ENCODE data around the gene PDK2. TPM values are rescaled to one million over a fixed set of nuclear protein-coding genes. Genes with fewer than 3 reads are reported as not detected.

Gene PDK2
- total RNA-seq, 4 donors from 2014 or later, result 33.2 to 114 (median 69.6) TPM

DNA sequence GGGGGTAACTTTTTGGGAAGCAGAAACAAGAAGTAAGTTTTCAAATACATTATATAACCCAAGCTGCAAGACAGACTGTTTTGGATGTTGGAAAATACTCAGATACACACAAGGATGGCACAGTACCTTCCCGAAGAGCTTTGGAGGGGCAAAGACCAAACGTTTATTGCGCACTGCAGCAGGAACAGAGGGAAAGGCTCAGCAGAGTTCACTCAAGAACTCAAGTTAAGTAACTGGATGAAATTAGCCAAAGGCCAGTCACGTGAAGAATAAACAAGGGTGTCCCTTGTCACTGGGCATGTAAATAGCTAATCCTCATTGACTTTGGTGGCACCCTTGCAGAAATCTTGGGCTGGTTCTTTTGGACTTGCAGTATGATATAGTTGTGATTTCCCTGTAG is 2.8 kb downstream of the PDK2 start:
- H3K27ac ChIP-seq, result no peak overlapping the region
- WGBS, result 75% methylated on average over 4 of the region's 4 CpGs
- DNase-seq (ENCODE audit: low spot score in 2 of 2), result no peak
- H3K36me3 ChIP-seq, result peaks cover 32% of the 10 kb centered on the region
- peaks cover 64% of the 10 kb centered on the region for H3K4me1 ChIP-seq
- no peaks in the 10 kb centered on the region for H3K27me3 ChIP-seq
- no peak for TF ChIP-seq EP300 (IDR thresholded peaks at IDR 0.05)
- no peaks in the 10 kb centered on the region for H3K9me3 ChIP-seq
- H3K4me3 ChIP-seq, result no peak overlapping the region

DNA sequence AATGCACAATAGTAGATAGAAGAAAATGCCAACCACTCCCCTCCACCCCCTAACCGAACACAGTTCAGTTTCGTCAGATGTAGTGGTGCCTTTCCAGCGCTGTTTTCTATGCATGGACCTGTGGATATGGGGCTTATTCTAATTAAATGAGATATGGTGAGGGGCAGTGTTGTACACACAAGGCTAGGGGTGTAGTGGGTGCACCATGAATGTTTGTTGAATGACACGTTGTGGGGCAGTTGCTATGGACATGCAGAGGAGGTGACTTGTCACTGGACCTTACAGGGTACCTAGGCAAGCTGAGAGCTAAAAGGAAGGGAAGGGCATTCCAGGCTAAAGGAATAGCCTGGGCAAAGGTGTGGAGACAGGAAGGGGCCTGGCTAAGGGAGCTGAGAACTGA is 3.4 kb downstream of the PDK2 start:
- 77% methylated on average over 4 of the region's 4 CpGs for WGBS
- no peak overlapping the region for H3K4me3 ChIP-seq
- TF ChIP-seq POLR2A (IDR thresholded peaks at IDR 0.05), result no peak
- no peak for TF ChIP-seq EP300 (IDR thresholded peaks at IDR 0.05)
- peaks cover 32% of the 10 kb centered on the region for H3K36me3 ChIP-seq
- no peak overlapping the region for H3K27ac ChIP-seq
- no peaks in the 10 kb centered on the region for H3K27me3 ChIP-seq
- no peaks in the 10 kb centered on the region for H3K9me3 ChIP-seq
- DNase-seq (ENCODE audit: low spot score in 2 of 2), result no peak
- H3K4me1 ChIP-seq, result peaks cover 68% of the 10 kb centered on the region

DNA sequence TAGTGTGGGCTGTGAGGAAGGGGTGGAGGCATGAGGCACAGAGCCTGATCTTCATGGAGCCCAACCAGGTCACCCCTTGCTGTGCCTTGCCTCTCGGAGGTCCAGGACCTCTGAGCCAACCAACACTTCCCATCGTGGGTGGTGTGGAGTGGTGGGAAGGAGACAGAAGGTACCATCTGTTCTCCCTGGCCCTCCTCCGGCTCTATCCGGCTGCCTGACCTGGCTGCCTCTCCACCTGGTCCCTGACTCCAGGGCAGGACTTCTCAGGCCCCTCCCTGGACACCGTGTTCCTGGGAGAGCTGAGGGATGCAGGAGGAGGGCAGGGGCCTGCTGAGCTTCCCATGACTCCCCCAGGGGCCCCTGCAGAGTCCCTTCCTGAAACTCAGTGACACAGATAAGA is 3.9 kb downstream of the PDK2 start:
- peaks cover 32% of the 10 kb centered on the region for H3K36me3 ChIP-seq
- DNase-seq (ENCODE audit: low spot score in 2 of 2), result no peak
- H3K27ac ChIP-seq, result no peak overlapping the region
- TF ChIP-seq CTCF (IDR thresholded peaks at IDR 0.05), result no peak
- no peak for TF ChIP-seq EP300 (IDR thresholded peaks at IDR 0.05)
- TF ChIP-seq POLR2A (IDR thresholded peaks at IDR 0.05), result no peak
- no peak for TF ChIP-seq POLR2AphosphoS5 (IDR thresholded peaks at IDR 0.05)
- H3K4me3 ChIP-seq, result no peak overlapping the region
- no peaks in the 10 kb centered on the region for H3K27me3 ChIP-seq
- 77% methylated on average over 5 of the region's 5 CpGs for WGBS
- H3K4me1 ChIP-seq, result peaks cover 67% of the 10 kb centered on the region
- H3K9me3 ChIP-seq, result no peaks in the 10 kb centered on the region

DNA sequence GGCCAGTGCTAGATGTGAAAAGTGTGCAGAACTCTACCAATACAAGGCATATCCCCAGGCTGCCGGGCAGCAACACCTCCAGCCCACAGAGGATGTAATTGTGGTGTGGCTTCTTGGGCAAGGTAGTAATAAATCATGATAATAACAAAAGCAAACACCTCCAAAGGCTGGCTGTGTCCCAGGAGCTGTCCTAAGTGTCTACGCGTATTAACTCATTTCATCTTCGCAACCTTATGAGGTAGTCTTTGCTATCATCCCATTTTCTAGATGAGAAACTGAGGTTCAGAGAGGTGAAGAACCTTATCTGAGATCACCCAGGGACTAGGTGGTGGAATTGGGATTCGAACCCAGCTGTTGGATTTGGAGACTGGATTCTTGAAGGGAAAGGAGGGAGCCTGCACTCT is 5.3 kb downstream of the PDK2 start:
- Histone ChIP-seq H3K36me3 (peaks cover 40% of the 10 kb centered on the region), H3K27ac (peak overlapping the region; percentile 65), H3K9me3 (no peaks in the 10 kb centered on the region), H3K4me1 (peaks cover 60% of the 10 kb centered on the region), H3K27me3 (no peaks in the 10 kb centered on the region), H3K4me3 (no peak overlapping the region)
- no peak for TF ChIP-seq EP300 (IDR thresholded peaks at IDR 0.05)
- TF ChIP-seq CTCF (IDR thresholded peaks at IDR 0.05), result no peak
- TF ChIP-seq POLR2A (IDR thresholded peaks at IDR 0.05), result no peak
- no peak for TF ChIP-seq POLR2AphosphoS5 (IDR thresholded peaks at IDR 0.05)
- DNase-seq (ENCODE audit: low spot score in 2 of 2), result no peak
- WGBS, result 61% methylated on average over 5 of the region's 5 CpGs

- 17% methylated on average over 15 of the region's 15 CpGs for WGBS
- H3K27me3 ChIP-seq, result no peaks in the 10 kb centered on the region
- H3K4me1 ChIP-seq, result peaks cover 56% of the 10 kb centered on the region
- TF ChIP-seq CTCF (IDR thresholded peaks at IDR 0.05) (no peak), EP300 (IDR thresholded peaks at IDR 0.05) (no peak), POLR2A (IDR thresholded peaks at IDR 0.05) (no peak)
- peaks cover 45% of the 10 kb centered on the region for H3K36me3 ChIP-seq
- peak overlapping the region; percentile 11 for H3K4me3 ChIP-seq
- no peaks in the 10 kb centered on the region for H3K9me3 ChIP-seq
- peak overlapping the region; percentile 65 for H3K27ac ChIP-seq
- DNase-seq (ENCODE audit: low spot score in 2 of 2), result no peak
These were observed 5.8 kb downstream of the PDK2 start for GRCh38 chr17:50100921-50101345.

- 26% methylated on average over 9 of the region's 17 CpGs for WGBS
- Histone ChIP-seq H3K4me1 (peaks cover 49% of the 10 kb centered on the region), H3K36me3 (peaks cover 51% of the 10 kb centered on the region), H3K27ac (peak overlapping the region; percentile 65), H3K27me3 (no peaks in the 10 kb centered on the region), H3K4me3 (peak overlapping the region; percentile 19), H3K9me3 (no peaks in the 10 kb centered on the region)
- TF ChIP-seq CTCF (IDR thresholded peaks at IDR 0.05) (no peak), POLR2A (IDR thresholded peaks at IDR 0.05) (no peak), EP300 (IDR thresholded peaks at IDR 0.05) (no peak), POLR2AphosphoS5 (IDR thresholded peaks at IDR 0.05) (no peak)
- DNase-seq (ENCODE audit: low spot score in 2 of 2), result no peak
These were observed 6.4 kb downstream of the PDK2 start for GRCh38 chr17:50101346-50102163.
